GM12873 (cell line): ENCODE measurements around the gene RNF150.

Experiments
- TF ChIP-seq, protein P1 (sequence below): IDR thresholded peaks from 2 replicates; pipeline ENCODE4 v1.5.1; 2012; ENCODE audit warnings: low read depth, mild to moderate bottlenecking, moderate library complexity, low read length, control low read depth; ENCODE audit not compliant: insufficient read depth; ENCODE audit errors: missing control alignments

The RNF150 gene

DNA sequence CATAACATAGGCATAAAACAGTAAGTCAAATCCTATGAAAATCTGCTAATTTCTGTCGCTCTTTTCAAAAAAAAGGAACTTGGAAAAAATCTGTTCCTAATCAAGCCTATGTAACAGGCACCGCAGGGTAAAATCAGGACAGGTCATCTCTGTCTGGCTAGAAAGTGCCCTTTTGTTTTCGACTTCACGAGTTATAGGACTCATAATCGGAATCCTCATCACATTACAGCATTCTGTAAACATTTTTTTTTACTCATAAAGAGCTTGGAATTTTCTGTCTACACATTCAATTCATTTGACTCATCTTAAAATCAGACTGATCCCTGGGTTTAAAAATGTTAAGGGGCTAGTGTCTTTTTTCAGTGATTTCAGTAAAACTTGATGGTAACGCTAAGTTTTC, 195.4 kb downstream of the RNF150 start:
- TF ChIP-seq, protein P1, sequence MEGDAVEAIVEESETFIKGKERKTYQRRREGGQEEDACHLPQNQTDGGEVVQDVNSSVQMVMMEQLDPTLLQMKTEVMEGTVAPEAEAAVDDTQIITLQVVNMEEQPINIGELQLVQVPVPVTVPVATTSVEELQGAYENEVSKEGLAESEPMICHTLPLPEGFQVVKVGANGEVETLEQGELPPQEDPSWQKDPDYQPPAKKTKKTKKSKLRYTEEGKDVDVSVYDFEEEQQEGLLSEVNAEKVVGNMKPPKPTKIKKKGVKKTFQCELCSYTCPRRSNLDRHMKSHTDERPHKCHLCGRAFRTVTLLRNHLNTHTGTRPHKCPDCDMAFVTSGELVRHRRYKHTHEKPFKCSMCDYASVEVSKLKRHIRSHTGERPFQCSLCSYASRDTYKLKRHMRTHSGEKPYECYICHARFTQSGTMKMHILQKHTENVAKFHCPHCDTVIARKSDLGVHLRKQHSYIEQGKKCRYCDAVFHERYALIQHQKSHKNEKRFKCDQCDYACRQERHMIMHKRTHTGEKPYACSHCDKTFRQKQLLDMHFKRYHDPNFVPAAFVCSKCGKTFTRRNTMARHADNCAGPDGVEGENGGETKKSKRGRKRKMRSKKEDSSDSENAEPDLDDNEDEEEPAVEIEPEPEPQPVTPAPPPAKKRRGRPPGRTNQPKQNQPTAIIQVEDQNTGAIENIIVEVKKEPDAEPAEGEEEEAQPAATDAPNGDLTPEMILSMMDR: no peak

- TF ChIP-seq, protein P1: no peak
Observed at GRCh38 chr4:140935254-140935653, 198.0 kb downstream of the RNF150 start.

DNA sequence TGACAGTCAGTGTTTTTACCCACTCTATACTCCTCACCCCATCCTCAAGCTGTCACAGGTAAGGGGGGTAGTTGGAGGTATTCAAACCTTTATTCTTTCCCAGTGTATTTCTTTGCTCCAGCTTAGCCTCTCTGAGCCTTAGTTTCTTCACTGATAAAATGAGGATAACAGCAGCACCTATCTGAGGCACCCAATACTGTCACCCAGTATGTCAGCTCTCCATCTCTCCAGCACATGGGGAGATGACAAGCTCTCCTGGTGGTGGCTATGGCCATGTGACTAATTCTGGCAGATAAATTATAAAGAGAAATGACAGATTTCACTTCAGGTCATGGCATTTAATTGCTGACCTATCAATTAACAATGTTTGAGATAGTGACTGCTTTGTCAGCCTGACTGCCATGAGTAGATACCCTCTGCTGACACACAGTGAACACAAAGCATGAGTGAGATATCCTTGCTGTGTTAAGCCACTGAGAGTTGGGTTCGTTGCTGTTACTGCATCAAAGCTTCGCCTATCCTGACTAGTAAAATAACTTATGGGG, 200.7 kb downstream of the RNF150 start:
- TF ChIP-seq, protein P1: no peak

GRCh38 chr4:140931911-140932310, 201.4 kb downstream of the RNF150 start:
- TF ChIP-seq, protein P1: no peak

GRCh38 chr4:140930557-140930956, 202.7 kb downstream of the RNF150 start:
- TF ChIP-seq, protein P1: no peak

- TF ChIP-seq, protein P1: no peak
Observed at GRCh38 chr4:140930011-140930410, 203.3 kb downstream of the RNF150 start.

DNA sequence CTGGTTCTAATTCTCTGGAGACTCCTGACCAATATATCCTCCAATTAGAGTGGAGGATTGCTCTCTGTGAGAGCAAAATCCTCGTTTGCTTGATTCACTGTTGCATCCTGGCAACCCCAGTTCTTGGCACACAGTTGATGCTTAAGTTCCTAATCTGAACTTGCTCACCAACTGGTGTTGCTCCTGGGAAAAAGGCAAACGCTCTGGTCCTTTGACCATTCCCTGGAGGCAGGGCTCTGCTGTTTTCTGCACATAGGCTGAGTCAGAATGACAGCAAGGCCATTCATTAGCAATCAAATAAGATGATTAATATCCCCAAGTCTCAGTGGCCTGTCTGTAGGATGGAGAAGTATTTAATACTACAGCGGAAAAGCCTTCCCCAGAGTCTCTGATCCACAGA, 204.4 kb downstream of the RNF150 start:
- TF ChIP-seq, protein P1: no peak
